ENCODE results near the gene ASTE1.

DNA sequence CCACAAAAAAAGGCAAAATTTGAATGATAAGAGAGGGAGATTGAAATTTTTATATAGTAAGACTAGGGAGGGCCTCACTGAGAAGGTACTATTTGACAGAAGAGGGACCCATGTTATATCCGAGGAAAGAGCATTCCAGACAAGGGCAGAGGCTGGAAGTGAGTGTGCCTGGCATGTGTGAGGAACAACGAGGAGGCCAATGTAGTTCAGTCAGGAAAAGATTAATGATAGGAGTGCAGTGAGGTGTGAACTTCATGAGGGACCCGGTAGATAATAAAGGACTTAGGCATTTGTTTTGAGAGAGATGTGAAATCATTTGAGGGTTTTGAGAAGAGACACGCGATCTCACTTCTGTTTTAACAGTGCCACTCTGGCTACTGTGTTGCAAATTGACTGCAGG is 36.3 kb downstream of the ASTE1 start:
- no peak for TF ChIP-seq EZH2 (IDR thresholded peaks at IDR 0.05; ENCODE audit: borderline replicate concordance, low read depth, low read length, poor library complexity, severe bottlenecking)
- TF ChIP-seq, protein P1, sequence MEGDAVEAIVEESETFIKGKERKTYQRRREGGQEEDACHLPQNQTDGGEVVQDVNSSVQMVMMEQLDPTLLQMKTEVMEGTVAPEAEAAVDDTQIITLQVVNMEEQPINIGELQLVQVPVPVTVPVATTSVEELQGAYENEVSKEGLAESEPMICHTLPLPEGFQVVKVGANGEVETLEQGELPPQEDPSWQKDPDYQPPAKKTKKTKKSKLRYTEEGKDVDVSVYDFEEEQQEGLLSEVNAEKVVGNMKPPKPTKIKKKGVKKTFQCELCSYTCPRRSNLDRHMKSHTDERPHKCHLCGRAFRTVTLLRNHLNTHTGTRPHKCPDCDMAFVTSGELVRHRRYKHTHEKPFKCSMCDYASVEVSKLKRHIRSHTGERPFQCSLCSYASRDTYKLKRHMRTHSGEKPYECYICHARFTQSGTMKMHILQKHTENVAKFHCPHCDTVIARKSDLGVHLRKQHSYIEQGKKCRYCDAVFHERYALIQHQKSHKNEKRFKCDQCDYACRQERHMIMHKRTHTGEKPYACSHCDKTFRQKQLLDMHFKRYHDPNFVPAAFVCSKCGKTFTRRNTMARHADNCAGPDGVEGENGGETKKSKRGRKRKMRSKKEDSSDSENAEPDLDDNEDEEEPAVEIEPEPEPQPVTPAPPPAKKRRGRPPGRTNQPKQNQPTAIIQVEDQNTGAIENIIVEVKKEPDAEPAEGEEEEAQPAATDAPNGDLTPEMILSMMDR (conservative IDR thresholded peaks at IDR 0.05; ENCODE audit: low read depth, low read length), result no peak
